K562 (cell line): ENCODE results near the gene NPB. TPM values are rescaled to one million over a fixed set of nuclear protein-coding genes. Genes with fewer than 3 reads are reported as not detected.
A peak's percentile ranks its signal among the peaks of the same experiment; 100 is the strongest.

Experiments used
- ATF7 ChIP-seq: fragments of 450-650 bp; IDR thresholded peaks from 2 replicates; pipeline ENCODE4 v1.7.1; 2014; ENCODE audit warnings: mild to moderate bottlenecking, moderate library complexity
- BCL6 ChIP-seq: fragments of 250-450 bp; sonication (Bioruptor Pico); IDR thresholded peaks from 2 replicates; pipeline ENCODE4 v1.4.0; 2020
- BRD4 ChIP-seq: fragments of 200-600 bp; sonication (generic); IDR thresholded peaks from 2 replicates; pipeline ENCODE4 v1.6.1; 2017; ENCODE audit warnings: inconsistent platforms
- CTBP1 ChIP-seq: fragments of 450-650 bp; IDR thresholded peaks from 2 replicates; pipeline ENCODE4 v1.6.1; 2016; ENCODE audit warnings: borderline replicate concordance
- HDAC1 ChIP-seq, 2 experiments: fragments of 450-650 bp; IDR thresholded peaks; 2 replicates each; pipeline ENCODE4 v1.6.1; 2016 to 2017; ENCODE audit warnings: inconsistent platforms in 1 of 2, mild to moderate bottlenecking in 1 of 2, moderate library complexity in 1 of 2
- HDAC2 ChIP-seq: fragments of 450-650 bp; IDR thresholded peaks from 2 replicates; pipeline ENCODE4 v1.6.1; 2016; ENCODE audit warnings: mild to moderate bottlenecking
- HMGN3 ChIP-seq: IDR thresholded peaks from 2 replicates; pipeline ENCODE4 v1.6.1; 2011; ENCODE audit warnings: borderline replicate concordance, low read depth, mild to moderate bottlenecking, mixed read lengths, low read length; ENCODE audit not compliant: insufficient read length; ENCODE audit errors: extremely low read depth
- HNRNPL ChIP-seq: fragments of 200-400 bp; formaldehyde crosslinking; IDR thresholded peaks from 2 replicates; pipeline ENCODE4 v1.6.1; 2017; ENCODE audit warnings: low read depth, mild to moderate bottlenecking, low read length
- KDM4B ChIP-seq, 2 experiments: fragments of 450-650 bp in 1 of 2; sonication (generic) in 1 of 2; IDR thresholded peaks; 2 replicates each; pipeline ENCODE4 v1.6.1; 2016 to 2017; ENCODE audit warnings: borderline replicate concordance in 2 of 2, antibody characterized with exemption in 1 of 2, low read depth in 1 of 2, mild to moderate bottlenecking in 1 of 2
- MCM7 ChIP-seq, 2 experiments: fragments of 450-650 bp; IDR thresholded peaks; 2 replicates each; pipeline ENCODE4 v1.6.1; 2016 to 2018
- NR2C2 ChIP-seq, 2 experiments: fragments of 200-800 bp in 1 of 2; sonication (Bioruptor generic) in 1 of 2; sonication (generic) in 1 of 2; formaldehyde crosslinking in 1 of 2; IDR thresholded peaks; 2 replicates each; pipeline versions ENCODE4 v1.6.1 to v1.8.0; 2016 to 2022; ENCODE audit warnings: mild to moderate bottlenecking in 1 of 2, missing compliant biosample characterization in 1 of 2, missing genetic modification characterization in 1 of 2, missing genetic modification reagents in 1 of 2
- PPARD ChIP-seq: fragments of 250-450 bp; sonication (Bioruptor Pico); IDR thresholded peaks from 2 replicates; pipeline ENCODE4 v1.8.0; 2022; ENCODE audit warnings: inconsistent platforms, mild to moderate bottlenecking, moderate library complexity
- RBBP5 ChIP-seq: fragments of 200-600 bp; sonication (generic); IDR thresholded peaks from 2 replicates; pipeline ENCODE4 v1.6.1; 2012; ENCODE audit warnings: borderline replicate concordance, mild to moderate bottlenecking, low read length, control low read depth, inconsistent platforms; ENCODE audit not compliant: insufficient read depth, poor library complexity, severe bottlenecking
- RBM17 ChIP-seq: fragments of 200-400 bp; formaldehyde crosslinking; IDR thresholded peaks from 2 replicates; pipeline ENCODE4 v1.6.1; 2017; ENCODE audit warnings: low read depth, mild to moderate bottlenecking, low read length, borderline replicate concordance
- SAP30 ChIP-seq: fragments of 200-600 bp; sonication (generic); IDR thresholded peaks from 2 replicates; pipeline ENCODE4 v1.6.1; 2012; ENCODE audit warnings: borderline replicate concordance, low read depth, mild to moderate bottlenecking, moderate library complexity, low read length, control low read depth, inconsistent platforms; ENCODE audit not compliant: insufficient read depth, poor library complexity, severe bottlenecking
- SIN3B ChIP-seq: fragments of 450-650 bp; IDR thresholded peaks from 2 replicates; pipeline ENCODE4 v1.6.1; 2017; ENCODE audit warnings: low read depth, mild to moderate bottlenecking, moderate library complexity
- ZBTB1 ChIP-seq: sonication (generic); formaldehyde crosslinking; IDR thresholded peaks from 2 replicates; pipeline ENCODE4 v1.8.1; 2023; ENCODE audit warnings: missing genetic modification reagents, low read depth, mild to moderate bottlenecking, borderline replicate concordance
- ZBTB7A ChIP-seq: IDR thresholded peaks from 2 replicates; pipeline ENCODE4 v1.6.1; 2011; ENCODE audit warnings: low read depth, mild to moderate bottlenecking, low read length, moderate library complexity, borderline replicate concordance; ENCODE audit not compliant: control insufficient read depth
- ZNF395 ChIP-seq: fragments of 200-800 bp; sonication (Bioruptor generic); IDR thresholded peaks from 2 replicates; pipeline ENCODE4 v1.6.1; 2017; ENCODE audit warnings: missing genetic modification characterization, missing compliant biosample characterization
- polyA plus RNA-seq, 8 experiments: library from polyadenylated mRNA; depleted of rRNA in 4 of 8; stranded (reverse) in 5 of 8; unstranded in 3 of 8; fragments of >200 nt; fragmentation: Nextera tagmentation in 2 of 8; fragmentation: Illumina TruSeq in 1 of 8; extraction: Ambion mirVana in 2 of 8; extraction: Trizol in 1 of 8; gene quantifications; 2 replicates each; pipeline versions ENCODE4 v1.2.1 to v1.2.3, GENCODE V29; 2011 to 2014; ENCODE audit warnings: inconsistent platforms in 1 of 8, missing spikeins in 1 of 8
- total RNA-seq, 7 experiments: library from RNA; depleted of rRNA in 6 of 7; stranded (reverse); fragments of >200 nt in 6 of 7; fragmentation: Illumina TruSeq in 2 of 7; extraction: Trizol in 2 of 7; gene quantifications; 2 replicates each; pipeline versions ENCODE4 v1.2.1 to v1.2.3, GENCODE V29; 2011 to 2021; ENCODE audit warnings: low replicate concordance in 1 of 7
- TF ChIP-seq, protein P1 (sequence below), 2 experiments: fragments of 450-650 bp; conservative IDR thresholded peaks; 2 replicates each; pipeline ENCODE4 v1.6.1; 2017; ENCODE audit warnings: mild to moderate bottlenecking in 2 of 2, moderate library complexity in 2 of 2
- TF ChIP-seq, protein P2 (sequence below), 2 experiments: fragments of 200-800 bp in 1 of 2; sonication (Bioruptor generic) in 1 of 2; sonication (generic) in 1 of 2; formaldehyde crosslinking in 1 of 2; IDR thresholded peaks in 1 of 2; conservative IDR thresholded peaks in 1 of 2; 2 replicates each; pipeline versions ENCODE4 v1.5.0 to v1.6.1; 2016 to 2020; ENCODE audit warnings: missing compliant biosample characterization in 1 of 2, missing genetic modification characterization in 1 of 2, missing genetic modification reagents in 1 of 2
- TF ChIP-seq, protein P3 (sequence below): fragments of 250-450 bp; sonication (Bioruptor Pico); IDR thresholded peaks from 2 replicates; pipeline ENCODE4 v1.8.0; 2022; ENCODE audit warnings: moderate library complexity, mild to moderate bottlenecking, inconsistent platforms

The NPB gene
- total and polyA plus RNA-seq, 9 of the 15 experiments (the other 6 are each of a cell fraction or from before 2014, with no cell fraction given) = 0.03 to 0.61 (median 0.14) TPM; not detected in 2

DNA sequence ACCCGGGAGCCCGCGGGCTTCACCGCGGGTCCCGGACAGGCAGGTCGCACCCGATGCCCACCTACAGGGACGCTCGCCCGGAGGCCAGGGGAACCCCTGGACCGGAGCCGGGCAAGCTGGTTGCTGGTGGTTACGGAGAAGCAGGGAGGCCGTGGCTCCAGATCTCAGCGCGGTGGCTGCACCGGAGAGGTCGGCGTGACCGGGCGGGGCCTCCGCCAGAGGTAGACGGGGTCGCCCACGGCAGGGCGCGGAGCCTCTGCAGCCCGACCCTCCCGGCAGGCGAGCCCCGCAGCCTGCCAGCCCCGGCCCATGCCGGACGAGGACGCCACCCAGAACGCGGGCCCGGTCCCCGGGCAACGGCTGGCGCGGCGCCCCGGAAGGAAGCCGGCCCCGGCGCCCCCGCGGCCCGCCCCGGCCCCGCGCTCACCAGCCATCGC, 8.8 kb downstream of the NPB start (continued):
- TF ChIP-seq HDAC2 = 0 out of 2 replicates have a peak, but pooled peaks have one; percentile 0
- TF ChIP-seq, protein P1, sequence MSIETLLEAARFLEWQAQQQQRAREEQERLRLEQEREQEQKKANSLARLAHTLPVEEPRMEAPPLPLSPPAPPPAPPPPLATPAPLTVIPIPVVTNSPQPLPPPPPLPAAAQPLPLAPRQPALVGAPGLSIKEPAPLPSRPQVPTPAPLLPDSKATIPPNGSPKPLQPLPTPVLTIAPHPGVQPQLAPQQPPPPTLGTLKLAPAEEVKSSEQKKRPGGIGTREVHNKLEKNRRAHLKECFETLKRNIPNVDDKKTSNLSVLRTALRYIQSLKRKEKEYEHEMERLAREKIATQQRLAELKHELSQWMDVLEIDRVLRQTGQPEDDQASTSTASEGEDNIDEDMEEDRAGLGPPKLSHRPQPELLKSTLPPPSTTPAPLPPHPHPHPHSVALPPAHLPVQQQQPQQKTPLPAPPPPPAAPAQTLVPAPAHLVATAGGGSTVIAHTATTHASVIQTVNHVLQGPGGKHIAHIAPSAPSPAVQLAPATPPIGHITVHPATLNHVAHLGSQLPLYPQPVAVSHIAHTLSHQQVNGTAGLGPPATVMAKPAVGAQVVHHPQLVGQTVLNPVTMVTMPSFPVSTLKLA (conservative IDR thresholded peaks at IDR 0.05) = peak in 1 of 2 experiments; percentile 29; a peak in 1 of 4 replicates
- TF ChIP-seq ZNF395 (CRISPR knock-in tag) = peak; percentile 48; the same call in 1 of the 2 replicates
- TF ChIP-seq SIN3B = peak; percentile 40; the same call in 1 of the 2 replicates
- peak; percentile 74 for TF ChIP-seq RBBP5
- TF ChIP-seq ZBTB7A = peak; percentile 14; the same call in 1 of the 2 replicates
- TF ChIP-seq BCL6 = no peak
- peak; percentile 89 for TF ChIP-seq SAP30
- peak; percentile 66; the same call in 1 of the 2 replicates for TF ChIP-seq HNRNPL
- TF ChIP-seq PPARD (CRISPR knock-in tag) = no peak
- no peak for TF ChIP-seq RBM17
- TF ChIP-seq, protein P2, sequence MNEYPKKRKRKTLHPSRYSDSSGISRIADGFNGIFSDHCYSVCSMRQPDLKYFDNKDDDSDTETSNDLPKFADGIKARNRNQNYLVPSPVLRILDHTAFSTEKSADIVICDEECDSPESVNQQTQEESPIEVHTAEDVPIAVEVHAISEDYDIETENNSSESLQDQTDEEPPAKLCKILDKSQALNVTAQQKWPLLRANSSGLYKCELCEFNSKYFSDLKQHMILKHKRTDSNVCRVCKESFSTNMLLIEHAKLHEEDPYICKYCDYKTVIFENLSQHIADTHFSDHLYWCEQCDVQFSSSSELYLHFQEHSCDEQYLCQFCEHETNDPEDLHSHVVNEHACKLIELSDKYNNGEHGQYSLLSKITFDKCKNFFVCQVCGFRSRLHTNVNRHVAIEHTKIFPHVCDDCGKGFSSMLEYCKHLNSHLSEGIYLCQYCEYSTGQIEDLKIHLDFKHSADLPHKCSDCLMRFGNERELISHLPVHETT (CRISPR knock-in tag; conservative IDR thresholded peaks at IDR 0.05 in 1 of 2, IDR thresholded peaks at IDR 0.05 in 1 of 2) = peak in 1 of 2 experiments; percentile 74; a peak in 1 of 4 replicates
- 0 out of 2 replicates have a peak, but pooled peaks have one; percentile 21 for TF ChIP-seq ATF7
- peak in 1 of 2 experiments; percentile 36; a peak in 1 of 4 replicates for TF ChIP-seq HDAC1 (IDR thresholded peaks at IDR 0.05)
- no peak for TF ChIP-seq BRD4
- no peak for TF ChIP-seq KDM4B (IDR thresholded peaks at IDR 0.05; ENCODE audit: borderline replicate concordance in 2 of 2, low read depth in 1 of 2)
- TF ChIP-seq ZBTB1 (CRISPR knock-in tag) = no peak
- TF ChIP-seq HMGN3 = peak; percentile 34
- TF ChIP-seq MCM7 (IDR thresholded peaks at IDR 0.05) = no peak
- TF ChIP-seq NR2C2 (CRISPR knock-in tag; IDR thresholded peaks at IDR 0.05) = no peak
- peak; percentile 87 for TF ChIP-seq NR2C2 (tag; IDR thresholded peaks at IDR 0.05)
- TF ChIP-seq CTBP1 = 0 out of 2 replicates have a peak, but pooled peaks have one; percentile 7
- TF ChIP-seq, protein P3, sequence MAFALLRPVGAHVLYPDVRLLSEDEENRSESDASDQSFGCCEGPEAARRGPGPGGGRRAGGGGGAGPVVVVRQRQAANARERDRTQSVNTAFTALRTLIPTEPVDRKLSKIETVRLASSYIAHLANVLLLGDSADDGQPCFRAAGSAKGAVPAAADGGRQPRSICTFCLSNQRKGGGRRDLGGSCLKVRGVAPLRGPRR (CRISPR knock-in tag) = no peak
